Tibial nerve (tissue), 4 donors: ENCODE results near the gene RBFOX1.

ENCODE experiments used
- CTCF ChIP-seq, 5 experiments: fragments of 200-600 bp in 3 of 5; fragments of 450-650 bp in 2 of 5; sonication (generic) in 3 of 5; IDR thresholded peaks; one replicate each; pipeline ENCODE4 v1.5.1; 2016 to 2019; ENCODE audit warnings: antibody characterized with exemption in 5 of 5, mild to moderate bottlenecking in 3 of 5, moderate library complexity in 2 of 5
- EP300 ChIP-seq, 2 donors: sonication (generic); formaldehyde crosslinking; IDR thresholded peaks; one replicate each; pipeline ENCODE4 v1.6.1; 2017; ENCODE audit warnings: antibody characterized with exemption in 2 of 2, mild to moderate bottlenecking in 1 of 2
- POLR2A ChIP-seq, 2 donors: fragments of 450-650 bp; IDR thresholded peaks; one replicate each; pipeline ENCODE4 v1.6.1; 2017; ENCODE audit warnings: antibody characterized with exemption in 2 of 2, mild to moderate bottlenecking in 2 of 2, moderate library complexity in 2 of 2

- no peak for TF ChIP-seq POLR2A (IDR thresholded peaks at IDR 0.05)
- no peak for TF ChIP-seq CTCF (IDR thresholded peaks at IDR 0.05)
- no peak for TF ChIP-seq EP300 (IDR thresholded peaks at IDR 0.05)
Measured at GRCh38 chr16:7561908-7562405, 229.3 kb downstream of the RBFOX1 start.
